GM12801 (cell line): ENCODE results near the gene CTIF.

Experiments
- TF ChIP-seq, protein P1 (sequence below): IDR thresholded peaks from one replicate; pipeline ENCODE4 v1.5.1; 2011; ENCODE audit warnings: control low read depth; ENCODE audit not compliant: insufficient read length; ENCODE audit errors: extremely low read depth

The CTIF gene

DNA sequence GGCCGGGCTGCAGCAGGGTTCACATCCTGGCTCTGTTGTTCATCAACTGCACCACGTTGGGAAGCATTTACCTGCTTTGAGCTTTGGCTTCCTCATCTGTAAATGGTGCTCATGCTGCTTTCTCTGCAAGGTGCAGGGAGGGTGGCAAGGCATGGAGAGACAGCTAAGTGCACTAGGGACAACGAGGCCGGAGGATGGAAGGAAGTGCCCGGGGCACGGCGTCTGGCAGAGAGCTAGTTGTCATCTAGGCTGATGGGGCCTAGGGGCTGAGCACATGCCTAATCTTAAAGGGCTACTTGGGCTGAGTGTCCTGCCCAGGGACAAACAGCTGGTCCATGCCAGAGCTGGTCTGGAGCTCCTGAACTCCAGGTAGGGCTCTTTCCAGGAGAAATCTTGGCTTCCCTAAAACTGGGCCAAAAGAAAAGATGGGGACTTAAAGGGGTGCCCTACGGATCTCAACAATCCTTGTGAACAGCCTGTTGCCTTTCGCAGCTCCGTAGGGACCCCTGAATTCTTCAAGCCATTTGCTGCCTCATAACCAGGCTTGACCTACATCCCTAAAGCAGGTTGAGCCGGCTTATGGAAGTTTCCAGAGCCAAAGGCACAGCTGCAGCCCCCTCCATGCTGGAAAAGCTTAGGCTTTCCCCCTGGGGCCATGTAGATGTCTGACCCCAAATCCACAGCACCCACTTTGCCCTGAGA is 281.1 kb downstream of the CTIF start:
- TF ChIP-seq, protein P1, sequence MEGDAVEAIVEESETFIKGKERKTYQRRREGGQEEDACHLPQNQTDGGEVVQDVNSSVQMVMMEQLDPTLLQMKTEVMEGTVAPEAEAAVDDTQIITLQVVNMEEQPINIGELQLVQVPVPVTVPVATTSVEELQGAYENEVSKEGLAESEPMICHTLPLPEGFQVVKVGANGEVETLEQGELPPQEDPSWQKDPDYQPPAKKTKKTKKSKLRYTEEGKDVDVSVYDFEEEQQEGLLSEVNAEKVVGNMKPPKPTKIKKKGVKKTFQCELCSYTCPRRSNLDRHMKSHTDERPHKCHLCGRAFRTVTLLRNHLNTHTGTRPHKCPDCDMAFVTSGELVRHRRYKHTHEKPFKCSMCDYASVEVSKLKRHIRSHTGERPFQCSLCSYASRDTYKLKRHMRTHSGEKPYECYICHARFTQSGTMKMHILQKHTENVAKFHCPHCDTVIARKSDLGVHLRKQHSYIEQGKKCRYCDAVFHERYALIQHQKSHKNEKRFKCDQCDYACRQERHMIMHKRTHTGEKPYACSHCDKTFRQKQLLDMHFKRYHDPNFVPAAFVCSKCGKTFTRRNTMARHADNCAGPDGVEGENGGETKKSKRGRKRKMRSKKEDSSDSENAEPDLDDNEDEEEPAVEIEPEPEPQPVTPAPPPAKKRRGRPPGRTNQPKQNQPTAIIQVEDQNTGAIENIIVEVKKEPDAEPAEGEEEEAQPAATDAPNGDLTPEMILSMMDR, result no peak

GRCh38 chr18:48820483-48821250 is 281.8 kb downstream of the CTIF start:
- TF ChIP-seq, protein P1, result no peak

- TF ChIP-seq, protein P1, result no peak
These were observed 282.4 kb downstream of the CTIF start for GRCh38 chr18:48821251-48821590.

DNA sequence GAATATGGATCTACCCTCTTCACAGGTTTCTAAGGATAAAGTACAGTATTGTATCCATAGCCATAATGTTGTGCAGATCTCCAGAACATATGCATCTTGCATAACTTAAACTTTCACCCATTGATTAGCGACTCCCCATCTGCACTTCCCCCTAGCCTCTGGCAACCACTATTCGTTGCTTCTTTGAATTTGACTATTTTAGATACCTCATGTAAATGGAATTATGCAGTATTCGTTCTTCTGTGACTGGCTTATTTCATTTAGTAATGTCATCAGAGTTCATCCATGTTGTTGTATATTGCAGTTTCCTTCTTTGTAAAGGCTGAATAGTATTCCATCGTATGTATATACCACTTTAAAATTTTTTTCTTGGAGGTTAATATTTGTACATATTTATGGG is 283.0 kb downstream of the CTIF start:
- TF ChIP-seq, protein P1, result no peak

- TF ChIP-seq, protein P1, result no peak
These were observed 285.6 kb downstream of the CTIF start for GRCh38 chr18:48824231-48824970.

GRCh38 chr18:48825101-48825745 is 286.4 kb downstream of the CTIF start:
- TF ChIP-seq, protein P1, result no peak

DNA sequence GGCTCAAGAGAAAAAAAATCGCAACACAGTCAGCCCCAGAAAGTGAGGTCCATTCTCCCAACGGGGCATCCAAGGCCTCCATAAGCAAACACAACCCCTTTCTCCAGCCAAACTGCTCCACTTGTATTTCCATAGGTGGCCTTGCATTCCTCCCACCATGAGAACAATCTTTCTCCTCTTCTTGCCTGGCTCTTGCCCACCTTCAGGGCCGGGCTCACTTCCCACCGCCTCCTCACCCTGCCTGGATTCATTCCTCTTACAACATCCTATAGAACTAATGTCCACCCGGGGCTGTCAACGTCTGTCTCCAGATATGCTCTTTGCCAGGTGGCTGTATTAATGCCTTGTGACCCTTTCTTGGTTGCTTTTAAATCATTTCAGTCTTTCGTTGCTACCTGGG is 287.4 kb downstream of the CTIF start:
- TF ChIP-seq, protein P1, result no peak
